Smooth muscle cell (in vitro differentiated cells): ENCODE measurements around the gene BCAR1. TPM values are rescaled to one million over a fixed set of nuclear protein-coding genes. Genes with fewer than 3 reads are reported as not detected.
"Not testable (repeated sequence)": the region's sequence is repeated elsewhere in the genome, so short reads cannot be mapped to it uniquely, and the experiment has no call there.

Source experiments
- DNase-seq: peaks from one replicate; lab custom pipeline; 2025; ENCODE audit not compliant: unreplicated experiment; lab: John Stamatoyannopoulos, UW
- H2AFZ ChIP-seq: fragments of 200-600 bp; sonication (generic); 2 replicates; pipeline ENCODE4 v1.6.0; 2016; ENCODE audit warnings: antibody characterized with exemption, low read depth, mild to moderate bottlenecking
- H3F3A ChIP-seq: fragments of 200-600 bp; sonication (generic); 2 replicates; pipeline ENCODE4 v1.6.0; 2017; ENCODE audit warnings: antibody characterized with exemption, low read depth
- H3K27ac ChIP-seq: fragments of 200-600 bp; sonication (generic); 2 replicates; pipeline ENCODE4 v1.5.1; 2016; ENCODE audit warnings: low read depth, mild to moderate bottlenecking
- H3K27me3 ChIP-seq: fragments of 200-600 bp; sonication (generic); 2 replicates; pipeline ENCODE4 v1.6.1; 2016; ENCODE audit warnings: low read depth, mild to moderate bottlenecking
- H3K36me3 ChIP-seq: fragments of 200-600 bp; sonication (generic); 2 replicates; pipeline ENCODE4 v1.5.1; 2016; ENCODE audit warnings: low read depth
- H3K4me1 ChIP-seq: fragments of 200-600 bp; sonication (generic); 2 replicates; pipeline ENCODE4 v1.5.1; 2016; ENCODE audit warnings: low read depth
- H3K4me2 ChIP-seq: fragments of 200-600 bp; sonication (generic); 2 replicates; pipeline ENCODE4 v1.6.0; 2016; ENCODE audit warnings: mild to moderate bottlenecking
- H3K4me3 ChIP-seq: fragments of 200-600 bp; sonication (generic); 2 replicates; pipeline ENCODE4 v1.5.1; 2016; ENCODE audit warnings: mild to moderate bottlenecking
- H3K79me2 ChIP-seq: fragments of 200-600 bp; sonication (generic); 2 replicates; pipeline ENCODE4 v1.6.0; 2016; ENCODE audit warnings: low read depth, mild to moderate bottlenecking
- H3K9ac ChIP-seq: fragments of 200-600 bp; sonication (generic); 2 replicates; pipeline ENCODE4 v1.6.0; 2016; ENCODE audit warnings: low read depth
- H3K9me3 ChIP-seq: fragments of 200-600 bp; sonication (generic); replicated peaks from 2 replicates; pipeline ENCODE4 v1.5.1; 2016; ENCODE audit warnings: low read depth
- H4K20me1 ChIP-seq: fragments of 200-600 bp; sonication (generic); 2 replicates; pipeline ENCODE4 v1.6.0; 2016; ENCODE audit warnings: low read depth
- CTCF ChIP-seq: fragments of 200-600 bp; sonication (generic); IDR thresholded peaks from 2 replicates; pipeline ENCODE4 v1.5.1; 2017; ENCODE audit warnings: borderline replicate concordance, mild to moderate bottlenecking, antibody characterized with exemption; ENCODE audit not compliant: insufficient read depth, poor library complexity, severe bottlenecking
- WGBS: methylation state at CpG from one replicate; pipeline ENCODE4 v1.1.7; 2016; ENCODE audit warnings: low lambda C conversion rate; 5-methylcytosine and 5-hydroxymethylcytosine counted together
- polyA plus RNA-seq: library from polyadenylated mRNA; unstranded; fragments of >200 nt; fragmentation: Nextera tagmentation; extraction: Ambion mirVana; gene quantifications from 2 replicates; pipeline ENCODE4 v1.2.1, GENCODE V29; 2016
- total RNA-seq: library from RNA; depleted of rRNA; stranded (reverse); fragments of >200 nt; gene quantifications from 2 replicates; pipeline ENCODE4 v1.2.3, GENCODE V29; 2014

BCAR1 gene
- total and polyA plus RNA-seq, 2 experiments from 2014 or later: 49.4 to 117 TPM

- H3K4me2 ChIP-seq: no peak overlapping the region
Observed at GRCh38 chr16:75207831-75208230, 43.6 kb downstream of the BCAR1 start.

GRCh38 chr16:75206749-75207451, 44.5 kb downstream of the BCAR1 start, which contains the start of gene CTRB2:
Gene CTRB2, minus strand, starts transcription at chr16:75207161. Its CDS starts 20 bp downstream, at chr16:75207141.
- H3K4me2 ChIP-seq: no peak within 1 kb of the TSS
- no peaks in the 10 kb centered on the region for H3K79me2 ChIP-seq

More at GRCh38 chr16:75207831-75208230, 43.6 kb downstream of the BCAR1 start:
- H3K79me2 ChIP-seq: no peaks in the 10 kb centered on the region
- H3K27me3 ChIP-seq: no peaks in the 10 kb centered on the region
- H3K36me3 ChIP-seq: no peaks in the 10 kb centered on the region
- no peaks in the 10 kb centered on the region for H3F3A ChIP-seq
- no peak for TF ChIP-seq CTCF
- H4K20me1 ChIP-seq: no peaks in the 10 kb centered on the region
- no peaks in the 10 kb centered on the region for H3K4me1 ChIP-seq
- DNase-seq: no peak
- H3K27ac ChIP-seq: no peak overlapping the region
- H3K9ac ChIP-seq: no peak overlapping the region
- WGBS: 96% methylated on average over 11 of the region's 11 CpGs
- H3K9me3 ChIP-seq: no peaks in the 10 kb centered on the region
- H2AFZ ChIP-seq: no peak overlapping the region
- H3K4me3 ChIP-seq: no peak overlapping the region

GRCh38 chr16:75205961-75206748, 45.3 kb downstream of the BCAR1 start:
- WGBS: 88% methylated on average over 14 of the region's 25 CpGs
- not testable (repeated sequence) for H3K79me2 ChIP-seq, H4K20me1 ChIP-seq, H3K9ac ChIP-seq, H3K4me2 ChIP-seq, H3K27ac ChIP-seq, H3K4me1 ChIP-seq, H3K27me3 ChIP-seq, DNase-seq, H3K36me3 ChIP-seq, H2AFZ ChIP-seq, H3F3A ChIP-seq, H3K4me3 ChIP-seq, H3K9me3 ChIP-seq

More at GRCh38 chr16:75206749-75207451, 44.5 kb downstream of the BCAR1 start, which contains the start of gene CTRB2:
- H4K20me1 ChIP-seq: no peaks in the 10 kb centered on the region
- no peak within 1 kb of the TSS for H3K27ac ChIP-seq
- H2AFZ ChIP-seq: no peak within 1 kb of the TSS
- no peaks in the 10 kb centered on the region for H3K36me3 ChIP-seq
- no peak for TF ChIP-seq CTCF
- DNase-seq: no peak
- WGBS: 77% methylated on average over 22 of the region's 24 CpGs
- H3K9me3 ChIP-seq: no peaks in the 10 kb centered on the region
- no peaks in the 10 kb centered on the region for H3K27me3 ChIP-seq
- H3K9ac ChIP-seq: no peak within 1 kb of the TSS
- no peaks in the 10 kb centered on the region for H3K4me1 ChIP-seq
- H3K4me3 ChIP-seq: no peak within 1 kb of the TSS
- H3F3A ChIP-seq: no peaks in the 10 kb centered on the region

GRCh38 chr16:75205438-75205837, 46.0 kb downstream of the BCAR1 start:
- not testable (repeated sequence) for H3K9ac ChIP-seq, H2AFZ ChIP-seq, H3K27ac ChIP-seq, H3K9me3 ChIP-seq, H3K79me2 ChIP-seq, H3K4me1 ChIP-seq, H3F3A ChIP-seq, H4K20me1 ChIP-seq, H3K4me2 ChIP-seq, H3K27me3 ChIP-seq, DNase-seq, H3K36me3 ChIP-seq, H3K4me3 ChIP-seq
- 93% methylated on average over 5 of the region's 19 CpGs for WGBS

- not testable (repeated sequence) for H3K27ac ChIP-seq, H3K9ac ChIP-seq, H3K27me3 ChIP-seq, H3K79me2 ChIP-seq, H3F3A ChIP-seq, H3K4me3 ChIP-seq, H3K4me1 ChIP-seq, H3K36me3 ChIP-seq, H4K20me1 ChIP-seq, H2AFZ ChIP-seq, DNase-seq, H3K4me2 ChIP-seq, H3K9me3 ChIP-seq
- no CpG with 5 or more reads among the region's 20 CpGs for WGBS
Observed at GRCh38 chr16:75204905-75205304, 46.5 kb downstream of the BCAR1 start.
